COR-L47 (cell line): Measurements from ENCODE around the gene AIG1.
"Not testable (repeated sequence)": the region's sequence is repeated elsewhere in the genome, so short reads cannot be mapped to it uniquely, and the experiment has no call there.

Source experiments
- DNase-seq: peaks from one replicate; lab custom pipeline; 2025; lab: John Stamatoyannopoulos, UW

The AIG1 gene

GRCh38 chr6:143127941-143128680 is 67.4 kb downstream of the AIG1 start:
- no peak for DNase-seq

DNA sequence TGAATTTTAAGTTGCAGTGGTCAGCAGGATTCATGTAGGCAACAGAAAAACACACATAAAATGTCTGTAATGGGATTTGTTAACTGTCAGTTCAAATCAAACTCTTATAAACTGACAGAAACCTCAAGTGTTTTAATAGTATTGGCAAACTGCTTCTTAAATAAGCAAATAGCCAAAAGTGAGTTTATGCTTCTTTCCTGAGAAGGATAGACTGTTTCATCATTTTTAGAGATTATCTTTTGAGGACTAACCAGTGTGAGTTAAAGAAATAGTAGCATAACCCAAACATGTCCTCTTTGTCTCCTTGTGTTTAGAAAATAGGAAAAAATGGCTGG is 68.0 kb downstream of the AIG1 start:
- DNase-seq, result no peak

- DNase-seq, result no peak
Measured at GRCh38 chr6:143130928-143131327, 70.2 kb downstream of the AIG1 start.

GRCh38 chr6:143135325-143135724 is 74.6 kb downstream of the AIG1 start:
- DNase-seq, result no peak

DNA sequence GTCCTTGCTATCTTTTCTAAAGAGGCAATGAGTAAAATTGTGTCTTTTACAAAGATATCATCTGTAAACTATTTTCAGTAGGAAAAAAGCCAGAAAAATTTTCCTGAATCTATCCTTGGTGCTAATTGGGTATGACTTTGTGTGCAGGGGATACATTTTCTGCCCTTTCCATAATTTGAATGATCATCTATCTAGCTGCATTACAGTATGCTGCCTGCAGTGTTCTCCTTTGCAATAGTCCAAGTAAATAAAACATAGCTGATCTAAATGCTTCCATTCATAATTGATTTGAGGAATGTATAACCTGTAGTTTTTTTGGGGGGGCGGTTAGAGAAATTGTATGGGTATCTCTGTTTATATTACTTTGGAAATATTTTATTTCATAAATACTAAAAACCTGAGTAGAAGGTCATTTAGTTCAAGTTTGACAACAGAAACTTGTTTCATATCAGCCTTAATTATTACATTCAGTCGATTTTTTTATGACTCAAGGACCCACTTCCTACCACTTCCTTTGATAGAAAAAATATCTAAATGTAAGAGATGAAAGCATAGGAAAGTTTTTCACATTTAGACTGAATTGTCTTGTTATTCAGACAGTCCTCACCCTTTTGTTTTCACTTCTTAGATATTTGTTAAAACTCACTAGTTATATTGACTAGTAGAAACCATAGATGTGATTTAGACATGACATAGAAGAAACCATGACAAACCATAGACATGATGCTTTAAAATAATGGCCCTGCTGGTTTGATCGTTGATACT is 75.3 kb downstream of the AIG1 start:
- DNase-seq, result no peak

GRCh38 chr6:143136647-143137046 is 76.0 kb downstream of the AIG1 start:
- DNase-seq, result no peak

- DNase-seq, result no peak
Measured at GRCh38 chr6:143139239-143139784, 78.6 kb downstream of the AIG1 start.

GRCh38 chr6:143139884-143140283 is 79.2 kb downstream of the AIG1 start:
- DNase-seq, result not testable (repeated sequence)

DNA sequence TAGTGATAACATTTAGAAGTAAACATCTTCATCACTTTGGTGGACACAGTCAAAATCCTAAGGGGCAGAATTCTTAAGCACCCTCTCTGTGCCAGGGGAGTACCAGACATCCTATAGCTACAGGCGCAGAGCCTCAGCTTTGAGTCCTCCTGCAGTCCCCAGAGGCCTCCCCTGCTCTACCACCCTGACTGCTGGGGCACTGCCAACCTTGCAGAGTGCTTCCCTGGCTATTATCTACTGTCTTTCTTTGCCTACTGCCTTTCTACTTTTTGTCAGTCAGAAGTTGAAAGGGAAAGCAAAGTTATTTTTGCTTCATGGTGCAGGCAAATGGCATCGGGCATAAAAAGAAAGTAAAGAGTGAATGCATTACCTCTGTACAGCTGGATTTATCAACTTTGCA is 80.1 kb downstream of the AIG1 start:
- no peak for DNase-seq

GRCh38 chr6:143141442-143141841 is 80.8 kb downstream of the AIG1 start:
- no peak for DNase-seq

- no peak for DNase-seq
Measured at GRCh38 chr6:143146186-143146851, 85.6 kb downstream of the AIG1 start.

DNA sequence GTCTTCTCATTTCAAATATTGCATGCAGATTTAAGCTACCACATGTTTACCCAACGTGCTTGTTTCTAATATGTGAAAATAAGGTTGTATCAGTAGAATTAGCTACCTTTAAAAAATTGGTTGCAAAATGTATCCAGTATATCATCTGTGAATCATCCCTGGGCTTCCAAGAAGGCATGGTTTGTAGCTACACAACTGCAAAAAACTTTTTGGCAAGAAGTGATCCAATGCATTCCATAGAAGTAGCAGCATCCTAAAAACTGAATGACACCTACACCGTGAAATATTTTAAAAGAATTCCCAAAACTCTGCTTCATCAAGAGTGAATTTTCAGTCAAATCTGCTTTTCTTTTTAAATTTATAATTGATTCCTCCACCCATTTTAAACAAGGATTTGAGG is 89.1 kb downstream of the AIG1 start:
- no peak for DNase-seq

- DNase-seq, result no peak
Measured at GRCh38 chr6:143150281-143150680, 89.6 kb downstream of the AIG1 start.

DNA sequence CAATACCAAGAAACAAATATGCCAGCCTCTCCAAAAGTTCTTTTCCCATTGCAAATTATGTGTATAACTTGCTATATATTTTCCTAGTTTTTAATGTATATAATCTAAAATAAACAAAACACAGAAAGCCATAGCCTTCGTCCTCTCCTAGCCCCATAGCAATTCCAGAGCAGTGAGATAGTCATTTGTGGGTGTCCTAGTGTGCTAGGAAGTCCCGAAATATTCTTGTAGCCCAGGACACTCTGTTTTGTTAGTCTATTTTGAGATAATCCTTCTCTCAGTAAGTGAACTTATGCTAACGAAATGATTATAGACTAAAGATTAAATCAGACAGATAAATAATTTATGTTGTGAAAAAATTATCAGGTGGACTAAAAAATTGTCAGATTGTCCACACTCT is 90.7 kb downstream of the AIG1 start:
- no peak for DNase-seq

GRCh38 chr6:143155681-143156080 is 95.0 kb downstream of the AIG1 start:
- DNase-seq, result no peak

DNA sequence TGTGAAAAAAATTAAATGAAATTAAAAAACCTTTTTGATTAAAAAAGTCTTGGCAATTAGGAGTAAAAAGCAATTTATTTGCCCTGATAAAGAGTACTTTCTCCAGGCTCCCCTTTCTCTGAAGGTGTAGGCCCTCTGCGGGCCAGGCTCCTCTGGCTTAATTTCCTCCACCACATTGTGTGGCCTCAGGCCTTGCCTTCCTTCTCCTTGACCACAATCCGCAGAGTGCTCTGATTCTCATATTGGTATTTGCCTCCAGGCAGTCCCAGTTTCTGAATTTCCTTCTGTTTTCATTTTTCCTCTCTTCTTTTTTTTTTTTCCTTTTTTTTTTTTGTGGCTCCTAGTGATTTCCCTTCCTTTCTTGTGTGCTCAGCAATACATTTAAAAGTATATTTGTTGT is 96.4 kb downstream of the AIG1 start:
- DNase-seq, result no peak

GRCh38 chr6:143158113-143158581 is 97.5 kb downstream of the AIG1 start:
- no peak for DNase-seq

- no peak for DNase-seq
Measured at GRCh38 chr6:143159001-143159400, 98.3 kb downstream of the AIG1 start.

DNA sequence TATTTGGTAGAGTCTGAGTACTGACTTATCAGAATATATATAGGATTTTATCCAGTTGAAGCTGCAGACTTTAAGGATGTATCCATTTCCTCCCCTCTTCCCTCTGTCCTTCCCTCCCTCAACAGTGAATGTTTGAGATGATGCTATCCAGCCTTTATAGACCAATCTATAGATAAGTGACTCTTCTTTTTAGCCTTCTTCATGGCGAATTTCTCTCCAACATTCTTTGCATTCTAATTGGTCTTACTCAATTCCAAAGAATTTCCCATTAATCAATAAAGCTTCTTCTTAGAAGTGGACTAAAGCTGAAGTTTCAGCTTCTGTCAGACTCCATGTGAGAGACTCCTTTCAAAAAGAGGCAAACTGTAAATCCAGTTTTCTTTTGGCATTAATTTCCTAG is 99.3 kb downstream of the AIG1 start:
- no peak for DNase-seq

GRCh38 chr6:143160439-143161220 is 99.9 kb downstream of the AIG1 start:
- DNase-seq, result no peak

DNA sequence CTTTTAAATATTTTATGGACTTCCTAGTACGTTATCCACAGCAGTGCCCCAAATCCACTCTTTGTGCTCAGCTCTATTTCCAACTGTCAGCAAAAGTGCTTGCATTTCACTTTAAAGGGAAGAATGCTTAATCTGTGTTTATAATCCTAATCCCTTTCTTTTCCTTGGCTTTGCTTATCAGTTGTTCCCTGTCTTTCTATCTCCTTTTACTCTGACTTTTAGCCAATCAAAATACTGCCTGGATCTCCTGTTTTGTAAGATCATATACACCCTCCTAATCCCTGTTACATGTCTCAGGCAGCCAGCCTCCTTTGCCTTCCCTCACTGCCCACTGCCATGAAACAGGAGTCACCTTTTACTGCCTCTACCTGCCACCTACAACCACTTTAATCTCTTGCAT is 102.9 kb downstream of the AIG1 start:
- no peak for DNase-seq

DNA sequence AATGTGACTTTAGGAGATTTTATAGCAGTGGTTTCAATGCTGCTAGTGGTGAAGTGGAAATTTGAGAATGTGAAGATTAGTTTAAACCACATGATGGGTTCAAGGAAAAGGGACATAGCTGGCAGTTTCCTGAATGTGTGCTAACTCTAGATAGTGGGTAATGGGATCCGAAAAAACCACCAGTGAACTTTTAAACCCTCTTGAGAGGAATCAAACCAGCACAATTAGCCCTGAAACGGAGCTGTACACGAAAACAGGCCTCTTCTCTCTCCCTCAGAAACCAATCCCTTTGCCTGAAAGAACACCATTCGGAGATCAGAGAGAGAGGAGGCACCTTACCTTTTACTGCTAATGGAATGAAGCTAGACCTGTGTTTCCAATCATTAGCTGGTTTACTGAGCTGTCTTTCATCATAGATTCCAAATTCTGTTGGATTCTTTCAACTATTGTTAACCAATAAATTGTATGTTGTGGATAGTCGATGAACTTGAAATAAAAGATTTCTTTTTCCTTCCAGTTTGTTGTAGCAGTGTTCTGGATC is 103.9 kb downstream of the AIG1 start:
- DNase-seq, result no peak
